HG02571 (cell line): Measurements from ENCODE around the gene MAML1.
"Not testable (repeated sequence)": the region's sequence is repeated elsewhere in the genome, so short reads cannot be mapped to it uniquely, and the experiment has no call there.

Source experiments
- ATAC-seq: cut with Tn5 transposase; IDR thresholded peaks from one replicate; pipeline ENCODE4 v1.9.1; 2021; ENCODE audit warnings: mild to moderate bottlenecking, moderate library complexity; ENCODE audit not compliant: unreplicated experiment

MAML1 gene

DNA sequence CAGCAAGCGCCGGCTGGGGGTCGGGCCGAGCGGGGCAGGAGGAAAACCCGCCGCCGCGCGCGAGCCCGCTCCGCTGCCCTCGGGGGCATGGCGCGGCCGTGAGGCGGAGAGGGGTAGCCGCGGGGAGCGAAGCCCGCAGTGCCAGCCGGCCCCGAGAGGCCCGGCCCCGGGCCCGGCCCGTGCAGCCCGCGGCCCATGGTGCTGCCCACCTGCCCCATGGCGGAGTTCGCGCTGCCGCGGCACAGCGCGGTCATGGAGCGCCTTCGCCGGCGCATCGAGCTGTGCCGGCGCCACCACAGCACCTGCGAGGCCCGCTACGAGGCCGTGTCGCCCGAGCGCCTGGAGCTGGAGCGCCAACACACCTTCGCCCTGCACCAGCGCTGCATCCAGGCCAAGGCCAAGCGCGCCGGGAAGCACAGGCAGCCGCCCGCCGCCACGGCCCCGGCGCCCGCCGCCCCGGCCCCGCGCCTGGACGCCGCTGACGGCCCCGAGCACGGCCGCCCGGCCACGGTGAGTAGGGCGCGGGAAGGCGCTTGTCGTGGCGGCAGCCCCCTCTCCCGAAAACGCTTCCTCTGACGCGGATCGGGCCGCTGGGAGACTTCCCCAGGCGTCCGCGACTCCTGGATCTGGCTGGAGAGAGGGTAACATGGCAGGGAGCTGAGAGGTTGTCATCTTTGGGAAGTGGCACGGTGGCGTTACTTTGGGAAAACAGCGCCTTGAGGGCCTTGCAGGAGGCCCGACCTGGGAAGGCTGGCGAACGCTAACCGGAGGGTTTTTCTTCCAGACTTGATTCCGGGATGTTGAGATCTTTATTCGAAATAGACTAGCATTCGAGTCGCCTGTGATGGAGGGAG is 523 bp downstream of the MAML1 start:
- peak; percentile 27 for ATAC-seq

GRCh38 chr5:179733772-179734126 is 1.1 kb downstream of the MAML1 start:
- ATAC-seq, result no peak

GRCh38 chr5:179734536-179735164 is 2.0 kb downstream of the MAML1 start:
- no peak for ATAC-seq

GRCh38 chr5:179738742-179739141 is 6.1 kb downstream of the MAML1 start:
- ATAC-seq, result no peak

GRCh38 chr5:179744106-179744505 is 11.5 kb downstream of the MAML1 start:
- ATAC-seq, result not testable (repeated sequence)

DNA sequence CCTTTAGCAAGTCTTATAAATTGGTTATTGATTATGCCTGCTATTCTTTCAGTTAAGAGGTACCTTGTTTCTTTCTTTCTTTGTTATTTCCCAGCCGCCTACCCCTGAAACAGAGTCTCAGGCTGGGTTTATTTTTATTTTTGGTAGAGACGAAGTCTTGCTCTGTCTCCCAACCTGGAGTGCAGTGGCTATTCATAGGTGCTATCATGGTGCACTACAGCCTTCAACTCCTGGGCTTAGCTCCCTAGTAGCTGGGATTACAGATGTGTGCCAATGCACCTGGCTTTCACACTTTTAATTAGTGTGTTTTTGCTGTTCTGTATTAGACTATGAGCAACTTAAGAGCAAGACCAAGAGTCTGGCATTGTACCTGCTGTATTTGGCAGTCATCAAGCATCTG is 14.2 kb downstream of the MAML1 start:
- ATAC-seq, result no peak

- no peak for ATAC-seq
Measured at GRCh38 chr5:179747811-179748210, 15.2 kb downstream of the MAML1 start.

DNA sequence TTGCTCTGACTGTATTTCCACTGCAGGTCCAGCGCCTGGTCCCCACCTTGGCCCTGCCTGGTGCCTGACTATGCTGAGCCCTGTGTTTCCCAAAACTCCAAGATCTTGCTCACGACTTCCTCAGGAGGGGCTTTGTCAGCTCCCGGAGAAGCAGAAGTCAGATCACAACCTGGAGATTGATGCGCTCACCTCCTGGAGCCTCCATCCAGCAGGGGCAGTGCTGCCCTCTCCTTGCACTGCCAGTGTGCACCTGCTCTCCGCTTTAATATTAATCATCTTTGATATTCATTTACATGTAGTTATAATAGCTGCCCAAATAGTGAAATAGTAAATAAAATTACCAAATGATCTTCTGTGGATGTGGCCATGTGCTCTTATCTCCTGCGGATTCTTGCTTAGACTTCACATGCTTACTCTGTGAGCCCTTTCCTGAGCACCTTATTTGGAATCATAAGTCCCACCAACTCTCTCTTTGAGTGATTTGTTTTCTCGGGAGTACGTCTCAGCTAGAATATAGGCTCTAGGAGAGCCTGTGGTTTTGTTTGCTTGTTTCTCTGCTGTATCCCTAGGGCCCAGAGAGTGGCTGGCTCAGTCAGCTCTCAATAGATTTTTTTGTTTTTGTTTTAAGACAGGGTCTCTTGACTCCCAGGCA is 17.4 kb downstream of the MAML1 start:
- no peak for ATAC-seq

GRCh38 chr5:179753971-179754370 is 21.3 kb downstream of the MAML1 start:
- no peak for ATAC-seq

DNA sequence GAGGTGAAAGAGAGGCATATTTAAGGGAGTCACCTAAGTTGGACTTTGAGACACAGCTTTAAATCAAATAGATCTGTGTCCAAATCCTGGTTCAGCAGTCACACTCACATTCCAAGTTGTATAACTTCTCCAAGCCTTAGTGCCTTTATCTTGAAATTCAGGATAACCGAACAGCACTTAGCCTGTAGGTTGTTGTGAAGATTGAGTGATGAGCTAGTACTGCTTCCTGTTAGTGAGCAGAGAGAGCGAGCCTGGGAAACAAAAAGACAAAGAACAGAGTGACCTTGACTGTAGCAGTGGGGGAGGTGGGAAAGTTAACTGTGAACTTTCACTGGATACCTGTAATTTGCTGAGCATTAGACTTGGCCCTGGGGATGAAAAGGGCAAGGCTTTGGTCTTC is 22.4 kb downstream of the MAML1 start:
- ATAC-seq, result no peak

GRCh38 chr5:179758955-179759354 is 26.3 kb downstream of the MAML1 start:
- ATAC-seq, result no peak

DNA sequence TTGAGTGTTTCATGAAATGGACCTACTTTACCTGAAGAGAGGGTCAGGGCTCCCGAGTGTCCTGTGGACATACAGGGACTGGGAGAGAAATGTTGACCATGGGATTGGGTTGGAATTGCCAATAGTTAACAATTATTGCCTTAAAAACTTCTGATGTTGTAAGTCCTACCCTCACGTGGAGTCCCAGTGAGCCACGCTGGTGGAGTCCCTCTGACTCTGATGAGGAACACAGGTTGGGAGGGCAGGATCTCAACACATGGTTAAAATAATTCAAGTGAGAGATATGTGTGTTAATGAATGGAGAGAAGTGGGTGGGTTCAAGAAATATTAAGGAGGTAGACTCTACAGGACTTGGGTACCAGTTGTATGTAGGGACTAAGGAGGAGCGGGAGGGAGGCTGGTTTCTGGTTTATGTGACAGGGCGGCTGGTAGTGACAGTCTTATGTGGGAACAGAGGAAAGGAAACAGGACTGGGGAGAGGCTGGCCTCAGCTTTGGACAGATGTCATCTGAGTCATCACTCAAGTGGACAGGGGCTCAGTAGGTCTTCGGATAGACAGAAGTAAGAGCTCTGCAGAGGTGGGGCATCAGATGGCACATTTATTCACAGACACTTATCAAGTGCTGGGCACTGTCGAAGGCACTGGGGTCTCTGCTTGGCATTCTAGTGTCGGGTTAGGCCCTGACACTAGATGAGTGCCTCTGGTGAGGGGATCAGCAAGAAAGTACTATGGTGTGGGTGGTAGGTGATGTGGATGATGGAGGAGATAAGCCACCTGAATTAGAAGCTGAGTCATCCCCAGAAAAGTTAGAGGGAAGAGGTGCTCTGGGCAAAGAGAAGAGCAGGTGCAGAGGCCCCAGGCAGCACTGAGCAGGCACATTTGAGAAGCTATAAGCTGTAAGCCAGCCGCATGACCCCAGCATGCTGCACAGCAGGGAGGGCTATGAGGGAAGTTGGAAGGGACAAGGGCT is 27.2 kb downstream of the MAML1 start:
- peak; percentile 44 for ATAC-seq

DNA sequence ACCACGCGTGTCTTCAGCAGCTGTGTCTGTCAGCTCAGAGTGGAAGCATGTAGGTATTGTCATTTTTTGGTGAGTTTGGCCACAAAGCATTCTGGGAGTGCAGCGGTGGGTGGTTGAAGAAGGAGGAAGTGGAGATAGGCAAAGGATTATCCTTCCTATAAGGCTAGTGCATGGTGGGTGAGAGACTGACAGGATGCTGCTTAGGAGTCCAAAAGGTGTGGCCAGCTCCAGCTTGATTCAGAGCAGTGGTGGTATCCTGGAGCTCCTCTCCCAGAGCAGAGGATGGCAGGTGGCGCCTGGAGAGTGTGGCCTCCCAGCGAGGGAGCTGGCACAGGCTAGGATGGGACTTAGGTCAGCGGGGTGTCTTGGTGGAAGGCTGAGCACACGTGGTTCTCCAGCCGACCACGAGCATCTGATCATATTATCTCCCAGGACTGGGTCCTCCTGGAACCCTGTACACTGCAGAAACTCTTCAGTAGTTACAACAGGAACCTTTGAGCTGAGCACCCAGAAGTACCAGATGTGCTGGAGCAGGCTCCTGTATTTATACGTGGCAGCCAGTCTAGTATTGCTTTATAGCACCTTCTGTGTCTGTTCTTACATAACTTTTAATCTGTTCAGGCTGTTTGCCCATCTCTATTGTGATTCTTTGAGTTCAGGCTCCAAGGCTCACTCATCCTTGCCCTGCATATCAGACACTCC is 29.6 kb downstream of the MAML1 start:
- ATAC-seq, result no peak

- no peak for ATAC-seq
Measured at GRCh38 chr5:179762781-179763176, 30.2 kb downstream of the MAML1 start.

- no peak for ATAC-seq
Measured at GRCh38 chr5:179763215-179763945, 30.8 kb downstream of the MAML1 start.

GRCh38 chr5:179764056-179764455 is 31.4 kb downstream of the MAML1 start:
- ATAC-seq, result no peak

- ATAC-seq, result no peak
Measured at GRCh38 chr5:179765400-179765799, 32.8 kb downstream of the MAML1 start.

GRCh38 chr5:179766021-179766725 is 33.6 kb downstream of the MAML1 start:
- no peak for ATAC-seq
